Measurements from ENCODE around the gene CHST15. TPM values are rescaled to one million over a fixed set of nuclear protein-coding genes. Genes with fewer than 3 reads are reported as not detected.

The CHST15 gene
- polyA plus RNA-seq, 4 donors: 0.45 to 8.5 (median 4.0) TPM

- Histone ChIP-seq H3K9me3 (ENCODE audit: control insufficient read depth in 2 of 2, insufficient read depth in 1 of 2, low read depth in 1 of 2, low read length in 1 of 2) (no peaks in the 10 kb centered on the region), H3K4me1 (ENCODE audit: control insufficient read depth in 3 of 3, insufficient read depth in 2 of 3, low read depth in 1 of 3, low read length in 2 of 3) (no peaks in the 10 kb centered on the region), H3K36me3 (ENCODE audit: control insufficient read depth in 3 of 3, insufficient read depth in 2 of 3, low read depth in 1 of 3, low read length in 3 of 3) (peaks cover 0 to 2% (median 0%) of the 10 kb centered on the region in 3 donors), H3K27me3 (ENCODE audit: control insufficient read depth in 3 of 3, insufficient read depth in 3 of 3, low read length in 3 of 3) (peaks cover 0 to under 1% (median 0%) of the 10 kb centered on the region in 3 donors), H3K4me3 (ENCODE audit: low read depth in 1 of 3, low read length in 3 of 3) (no peak overlapping the region), H3K27ac (ENCODE audit: low read depth in 1 of 3, low read length in 2 of 3) (no peak overlapping the region)
- no peak for DNase-seq
- no peak for FAIRE-seq
Observed at GRCh38 chr10:124078714-124079113, 14.7 kb downstream of the CHST15 start.

- Histone ChIP-seq H3K4me3 (ENCODE audit: low read depth in 1 of 3, low read length in 3 of 3) (no peak overlapping the region), H3K27me3 (ENCODE audit: control insufficient read depth in 3 of 3, insufficient read depth in 3 of 3, low read length in 3 of 3) (peaks cover 0 to 4% (median 0%) of the 10 kb centered on the region in 3 donors), H3K36me3 (ENCODE audit: control insufficient read depth in 3 of 3, insufficient read depth in 2 of 3, low read depth in 1 of 3, low read length in 3 of 3) (peaks cover 0 to 2% (median 0%) of the 10 kb centered on the region in 3 donors), H3K9me3 (ENCODE audit: control insufficient read depth in 2 of 2, insufficient read depth in 1 of 2, low read depth in 1 of 2, low read length in 1 of 2) (no peaks in the 10 kb centered on the region), H3K4me1 (ENCODE audit: control insufficient read depth in 3 of 3, insufficient read depth in 2 of 3, low read depth in 1 of 3, low read length in 2 of 3) (no peaks in the 10 kb centered on the region), H3K27ac (ENCODE audit: low read depth in 1 of 3, low read length in 2 of 3) (no peak overlapping the region)
- 29 to 69% (median 38%) methylated on average over 4 of the region's 4 CpGs for WGBS, 3 donors
- DNase-seq: no peak
- no peak for FAIRE-seq
Observed at GRCh38 chr10:124078028-124078427, 15.4 kb downstream of the CHST15 start.

GRCh38 chr10:124077208-124077993 lies 16.0 kb downstream of the CHST15 start:
- Histone ChIP-seq H3K27me3 (ENCODE audit: control insufficient read depth in 3 of 3, insufficient read depth in 3 of 3, low read length in 3 of 3) (peaks cover 0 to 4% (median 0%) of the 10 kb centered on the region in 3 donors), H3K27ac (ENCODE audit: low read depth in 1 of 3, low read length in 2 of 3) (no peak overlapping the region), H3K4me1 (ENCODE audit: control insufficient read depth in 3 of 3, insufficient read depth in 2 of 3, low read depth in 1 of 3, low read length in 2 of 3) (no peaks in the 10 kb centered on the region), H3K9me3 (ENCODE audit: control insufficient read depth in 2 of 2, insufficient read depth in 1 of 2, low read depth in 1 of 2, low read length in 1 of 2) (no peaks in the 10 kb centered on the region), H3K36me3 (ENCODE audit: control insufficient read depth in 3 of 3, insufficient read depth in 2 of 3, low read depth in 1 of 3, low read length in 3 of 3) (peaks cover 0 to 2% (median 0%) of the 10 kb centered on the region in 3 donors), H3K4me3 (ENCODE audit: low read depth in 1 of 3, low read length in 3 of 3) (no peak overlapping the region)
- no peak for DNase-seq
- WGBS, 3 donors: 84 to 89% (median 89%) methylated on average over 12 of the region's 12 CpGs
- no peak for FAIRE-seq

GRCh38 chr10:124076148-124076733 lies 17.2 kb downstream of the CHST15 start:
- DNase-seq: no peak
- Histone ChIP-seq H3K4me1 (ENCODE audit: control insufficient read depth in 3 of 3, insufficient read depth in 2 of 3, low read depth in 1 of 3, low read length in 2 of 3) (no peaks in the 10 kb centered on the region), H3K27me3 (ENCODE audit: control insufficient read depth in 3 of 3, insufficient read depth in 3 of 3, low read length in 3 of 3) (peaks cover 0 to 4% (median 0%) of the 10 kb centered on the region in 3 donors), H3K36me3 (ENCODE audit: control insufficient read depth in 3 of 3, insufficient read depth in 2 of 3, low read depth in 1 of 3, low read length in 3 of 3) (peaks cover 0 to 2% (median 0%) of the 10 kb centered on the region in 3 donors), H3K4me3 (ENCODE audit: low read depth in 1 of 3, low read length in 3 of 3) (no peak overlapping the region), H3K9me3 (ENCODE audit: control insufficient read depth in 2 of 2, insufficient read depth in 1 of 2, low read depth in 1 of 2, low read length in 1 of 2) (no peaks in the 10 kb centered on the region), H3K27ac (ENCODE audit: low read depth in 1 of 3, low read length in 2 of 3) (no peak overlapping the region)
- WGBS, 3 donors: 87 to 91% (median 90%) methylated on average over 8 to 9 of the region's 9 CpGs
- no peak for FAIRE-seq

GRCh38 chr10:124075231-124075955 lies 18.0 kb downstream of the CHST15 start:
- H3K4me1 ChIP-seq (ENCODE audit: control insufficient read depth in 3 of 3, insufficient read depth in 2 of 3, low read depth in 1 of 3, low read length in 2 of 3): no peaks in the 10 kb centered on the region
- FAIRE-seq: no peak
- H3K27ac ChIP-seq (ENCODE audit: low read depth in 1 of 3, low read length in 2 of 3): no peak overlapping the region

GRCh38 chr10:124074501-124075109 lies 18.8 kb downstream of the CHST15 start:
- Histone ChIP-seq H3K27ac (ENCODE audit: low read depth in 1 of 3, low read length in 2 of 3) (no peak overlapping the region), H3K4me1 (ENCODE audit: control insufficient read depth in 3 of 3, insufficient read depth in 2 of 3, low read depth in 1 of 3, low read length in 2 of 3) (no peaks in the 10 kb centered on the region), H3K36me3 (ENCODE audit: control insufficient read depth in 3 of 3, insufficient read depth in 2 of 3, low read depth in 1 of 3, low read length in 3 of 3) (peaks cover 0 to 2% (median 0%) of the 10 kb centered on the region in 3 donors), H3K9me3 (ENCODE audit: control insufficient read depth in 2 of 2, insufficient read depth in 1 of 2, low read depth in 1 of 2, low read length in 1 of 2) (no peaks in the 10 kb centered on the region), H3K27me3 (ENCODE audit: control insufficient read depth in 3 of 3, insufficient read depth in 3 of 3, low read length in 3 of 3) (peaks cover 0 to 4% (median 0%) of the 10 kb centered on the region in 3 donors), H3K4me3 (ENCODE audit: low read depth in 1 of 3, low read length in 3 of 3) (no peak overlapping the region)
- FAIRE-seq: no peak
- 77 to 84% (median 80%) methylated on average over 12 of the region's 12 CpGs for WGBS, 3 donors
- DNase-seq: no peak

More at GRCh38 chr10:124075231-124075955, 18.0 kb downstream of the CHST15 start:
- no peak overlapping the region for H3K4me3 ChIP-seq (ENCODE audit: low read depth in 1 of 3, low read length in 3 of 3)
- peaks cover 0 to 4% (median 0%) of the 10 kb centered on the region in 3 donors for H3K27me3 ChIP-seq (ENCODE audit: control insufficient read depth in 3 of 3, insufficient read depth in 3 of 3, low read length in 3 of 3)
- DNase-seq: no peak
- 54 to 61% (median 57%) methylated on average over 12 of the region's 12 CpGs for WGBS, 3 donors
- no peaks in the 10 kb centered on the region for H3K9me3 ChIP-seq (ENCODE audit: control insufficient read depth in 2 of 2, insufficient read depth in 1 of 2, low read depth in 1 of 2, low read length in 1 of 2)
- peaks cover 0 to 2% (median 0%) of the 10 kb centered on the region in 3 donors for H3K36me3 ChIP-seq (ENCODE audit: control insufficient read depth in 3 of 3, insufficient read depth in 2 of 3, low read depth in 1 of 3, low read length in 3 of 3)

- 89 to 93% (median 92%) methylated on average over 5 of the region's 5 CpGs for WGBS, 3 donors
- DNase-seq (no peak), FAIRE-seq (no peak)
- Histone ChIP-seq H3K27me3 (ENCODE audit: control insufficient read depth in 3 of 3, insufficient read depth in 3 of 3, low read length in 3 of 3) (peaks cover 0 to 4% (median 0%) of the 10 kb centered on the region in 3 donors), H3K4me3 (ENCODE audit: low read depth in 1 of 3, low read length in 3 of 3) (no peak overlapping the region), H3K36me3 (ENCODE audit: control insufficient read depth in 3 of 3, insufficient read depth in 2 of 3, low read depth in 1 of 3, low read length in 3 of 3) (no peaks in the 10 kb centered on the region), H3K27ac (ENCODE audit: low read depth in 1 of 3, low read length in 2 of 3) (peak overlapping the region in 1 of 3 donors; percentile 21), H3K4me1 (ENCODE audit: control insufficient read depth in 3 of 3, insufficient read depth in 2 of 3, low read depth in 1 of 3, low read length in 2 of 3) (no peaks in the 10 kb centered on the region), H3K9me3 (ENCODE audit: control insufficient read depth in 2 of 2, insufficient read depth in 1 of 2, low read depth in 1 of 2, low read length in 1 of 2) (no peaks in the 10 kb centered on the region)
Observed at GRCh38 chr10:124073978-124074377, 19.4 kb downstream of the CHST15 start.

GRCh38 chr10:124072541-124072940 lies 20.9 kb downstream of the CHST15 start:
- no peaks in the 10 kb centered on the region for H3K4me1 ChIP-seq (ENCODE audit: control insufficient read depth in 3 of 3, insufficient read depth in 2 of 3, low read depth in 1 of 3, low read length in 2 of 3)
- no peak overlapping the region for H3K4me3 ChIP-seq (ENCODE audit: low read depth in 1 of 3, low read length in 3 of 3)
- WGBS, 3 donors: 62 to 80% (median 64%) methylated on average over 3 of the region's 3 CpGs
- H3K9me3 ChIP-seq (ENCODE audit: control insufficient read depth in 2 of 2, insufficient read depth in 1 of 2, low read depth in 1 of 2, low read length in 1 of 2): no peaks in the 10 kb centered on the region
- peaks cover 0 to 4% (median 0%) of the 10 kb centered on the region in 3 donors for H3K27me3 ChIP-seq (ENCODE audit: control insufficient read depth in 3 of 3, insufficient read depth in 3 of 3, low read length in 3 of 3)
- no peak overlapping the region for H3K27ac ChIP-seq (ENCODE audit: low read depth in 1 of 3, low read length in 2 of 3)
- FAIRE-seq (no peak), DNase-seq (no peak)
- H3K36me3 ChIP-seq (ENCODE audit: control insufficient read depth in 3 of 3, insufficient read depth in 2 of 3, low read depth in 1 of 3, low read length in 3 of 3): no peaks in the 10 kb centered on the region

All from small intestine (tissue), 7 donors.